ENCODE data around the gene TMEM37. TPM values are rescaled to one million over a fixed set of nuclear protein-coding genes. Genes with fewer than 3 reads are reported as not detected.

TMEM37 gene
- total RNA-seq, 2 donors from 2014 or later, result 2.9 to 8.0 TPM

DNA sequence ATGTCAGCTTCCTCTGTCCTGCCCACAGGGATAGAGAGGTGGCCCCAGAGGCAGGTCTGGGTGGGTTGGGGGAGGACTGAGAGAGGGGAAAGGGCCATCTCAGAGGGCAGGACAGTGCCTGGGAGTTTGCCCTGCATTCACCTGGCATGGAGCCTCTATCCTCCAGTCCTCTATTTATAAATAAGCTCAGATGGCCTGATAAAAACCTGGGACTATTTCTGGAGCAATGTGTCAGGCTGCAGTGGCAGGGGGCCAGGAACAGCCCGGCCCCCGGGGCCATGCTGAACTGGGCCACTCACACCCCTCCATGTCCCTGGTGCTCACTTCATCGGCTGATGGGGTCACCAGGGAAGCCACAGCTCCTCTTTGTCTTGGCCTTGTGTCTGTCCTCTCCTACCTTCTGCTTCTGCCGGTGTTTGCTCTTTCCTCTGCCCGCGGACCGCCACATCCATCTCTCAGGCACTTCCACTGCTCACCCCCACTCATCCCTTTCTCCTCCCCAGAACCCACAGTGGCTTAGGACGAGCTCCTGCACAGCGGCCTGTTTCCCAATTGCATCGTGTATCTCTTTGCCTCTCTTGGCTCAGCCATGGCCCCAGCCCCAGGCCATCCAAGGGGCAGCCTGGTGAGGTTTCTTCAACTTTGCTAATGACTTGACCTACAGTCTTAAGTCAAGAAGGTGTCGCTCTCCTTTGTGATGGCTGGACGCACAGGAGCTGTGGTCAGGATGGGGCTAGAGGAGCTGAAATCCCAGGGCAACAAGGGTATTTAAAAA, 53.9 kb downstream of the TMEM37 start:
- intact Hi-C loops (cut with DNase I), result loop anchor here in 1 of 2 donors (10.0 kb wide), 1 partner anchor 611 kb away; no protein-coding TSS in a partner anchor

DNA sequence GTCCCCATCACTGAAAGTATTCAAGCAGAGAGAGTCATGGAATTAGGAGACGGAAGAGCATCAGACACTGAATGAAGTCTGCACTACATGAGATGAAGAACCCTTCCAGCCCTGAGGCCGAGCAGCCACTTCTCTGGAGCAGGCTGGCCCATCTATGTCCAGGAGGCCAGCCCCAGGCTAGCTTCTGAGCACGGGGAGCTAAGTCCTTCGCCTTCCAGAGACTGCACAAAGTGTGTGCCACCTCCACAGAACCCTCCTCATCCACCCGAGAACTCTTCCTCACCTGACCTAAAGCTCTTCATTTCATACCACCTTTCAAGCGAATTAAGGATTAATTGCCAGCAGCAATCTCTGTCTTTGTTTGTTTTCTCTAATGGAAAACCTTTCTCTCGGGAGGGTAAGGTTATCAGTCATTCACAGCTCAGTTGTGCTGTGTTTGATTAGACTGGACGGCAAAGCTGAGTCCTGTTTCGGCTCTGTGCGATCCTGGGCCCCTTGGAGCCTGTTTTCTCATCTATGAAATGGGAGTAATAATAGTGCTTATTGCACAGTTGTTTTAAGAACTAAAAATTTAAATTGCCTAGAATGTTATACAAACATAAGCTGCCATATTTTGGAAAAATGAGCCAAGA, 54.7 kb downstream of the TMEM37 start:
- intact Hi-C loops (cut with DNase I), result loop anchor here in 1 of 2 donors (10.0 kb wide), 1 partner anchor 612 kb away; no protein-coding TSS in a partner anchor
- no peak for DNase-seq (ENCODE audit: low spot score)

More for the DNA sequence above, 53.9 kb downstream of the TMEM37 start:
- DNase-seq (ENCODE audit: low spot score), result peak; percentile 76

DNA sequence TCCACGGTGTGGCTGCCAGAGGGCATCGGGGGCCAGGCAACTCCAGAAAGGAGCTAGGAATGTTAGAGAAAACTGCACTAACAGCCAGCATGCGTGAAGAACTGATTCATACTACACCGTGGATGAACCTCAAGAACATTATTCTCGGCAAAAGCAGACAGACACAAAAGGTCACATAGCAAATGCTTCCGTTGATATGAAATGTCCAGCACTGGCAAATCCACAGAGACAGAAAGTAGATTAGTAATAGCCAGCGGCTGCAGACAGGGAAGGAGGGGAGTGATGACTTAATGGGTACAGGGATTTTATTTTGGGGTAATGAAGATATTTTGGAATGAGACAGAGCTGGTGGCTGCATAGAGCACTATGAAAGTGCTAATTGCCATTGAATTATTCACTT, 55.2 kb downstream of the TMEM37 start:
- intact Hi-C loops (cut with DNase I), result loop anchor here in 1 of 2 donors (10.0 kb wide), 1 partner anchor 612 kb away; no protein-coding TSS in a partner anchor

DNA sequence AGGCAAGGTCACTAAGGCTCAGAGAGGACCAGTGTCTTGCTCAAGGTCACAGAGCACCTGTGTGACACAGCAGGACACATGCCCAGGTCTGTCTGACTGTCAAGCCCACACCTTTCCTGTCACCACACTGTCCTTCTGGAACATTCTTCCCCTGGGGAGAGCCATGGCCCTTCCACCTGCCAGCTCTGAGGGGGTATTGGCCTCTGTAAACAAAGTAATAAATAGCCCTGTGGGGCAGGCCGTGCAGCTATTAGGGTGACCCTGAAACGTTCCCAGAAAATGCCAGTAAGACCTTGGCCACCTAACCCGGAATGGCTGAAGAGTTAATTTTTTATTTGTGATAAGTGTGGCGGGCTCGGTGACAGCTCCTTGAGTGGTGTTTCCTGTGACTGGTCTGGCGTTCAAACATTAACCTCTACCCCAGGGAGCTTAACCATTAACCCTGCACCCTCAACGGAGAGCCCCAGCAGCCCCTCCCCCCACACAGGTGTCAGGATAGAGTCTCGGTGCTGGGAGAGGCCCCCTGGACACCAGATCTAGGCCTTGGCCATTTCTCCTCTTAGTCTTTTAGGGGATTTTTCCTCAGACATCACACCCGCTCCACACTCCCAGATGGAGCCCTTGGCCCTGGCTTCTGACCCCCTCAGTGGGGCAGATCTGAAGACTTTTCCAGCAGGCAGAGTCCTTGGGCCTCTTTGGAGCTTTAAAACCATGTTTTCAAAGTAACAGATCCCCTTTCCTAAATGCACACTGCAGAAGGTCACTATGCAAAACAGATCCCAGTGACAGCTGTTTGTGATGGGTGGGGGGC, 56.0 kb downstream of the TMEM37 start:
- intact Hi-C loops (cut with DNase I), result loop anchor here in 1 of 2 donors (10.0 kb wide), 1 partner anchor 613 kb away; no protein-coding TSS in a partner anchor
- DNase-seq (ENCODE audit: low spot score), result no peak

More for the DNA sequence above, 55.2 kb downstream of the TMEM37 start:
- no peak for DNase-seq (ENCODE audit: low spot score)

Other genes with a start within 250 kb of the TMEM37 start
- gene STEAP3, start 208.0 kb upstream of the TMEM37 start, total RNA-seq, result 1 to 10 TPM; 5.7 to 9.3 TPM
- 10 to 100 TPM in 1 of 2 donors, 1 to 10 TPM in 1; 9.2 to 12.1 TPM for gene C2orf76, start 65.0 kb upstream of the TMEM37 start, total RNA-seq
- gene DBI, start 64.9 kb upstream of the TMEM37 start, total RNA-seq, result 10 to 100 TPM; 56.6 to 63.1 TPM
- gene SCTR, start 92.6 kb downstream of the TMEM37 start, total RNA-seq, result not detected
- 1 to 10 TPM; 3.2 to 3.4 TPM for gene CFAP221, start 112.6 kb downstream of the TMEM37 start, total RNA-seq
- 1 to 10 TPM; 5.3 TPM for gene TMEM177, start 247.3 kb downstream of the TMEM37 start, total RNA-seq